Cardiac septum (tissue), 1 donor: ENCODE measurements around the gene CCDC9. TPM values are rescaled to one million over a fixed set of nuclear protein-coding genes. Genes with fewer than 3 reads are reported as not detected.
"Not testable (repeated sequence)": the region's sequence is repeated elsewhere in the genome, so short reads cannot be mapped to it uniquely, and the experiment has no call there.

Experiments used
- DNase-seq: peaks from one replicate; pipeline ENCODE4 v3.0.0-alpha.2; 2020; ENCODE audit warnings: low spot score
- intact Hi-C: fragments of 100-400 bp; cut with DNase I; formaldehyde crosslinking; loops from one replicate; pipeline ENCODE4 v1.14.0; 2022
- total RNA-seq: library from RNA; stranded (reverse); fragmentation: NEBNext Ultra II Directional; extraction: Animal tissue kit (Norgen Biotek cat#: 25700); gene quantifications from one replicate; pipeline ENCODE4 v1.2.1, GENCODE V29; 2021
- donor health status: DM: no; HTN: no; CAD: no.

CCDC9 gene
- total RNA-seq, 1 donor from 2014 or later: 23.1 TPM

GRCh38 chr19:47230921-47231214, 25.5 kb upstream of the CCDC9 start, which contains the start of gene BBC3:
Gene BBC3 (minus strand): TSS chr19:47231199. CDS start chr19:47228431, 2,768 bp downstream.
- DNase-seq: no peak
- intact Hi-C loops: no loop called here

GRCh38 chr19:47231215-47232054, 24.9 kb upstream of the CCDC9 start:
- peak; percentile 95 for DNase-seq
- intact Hi-C loops: no loop called here

DNA sequence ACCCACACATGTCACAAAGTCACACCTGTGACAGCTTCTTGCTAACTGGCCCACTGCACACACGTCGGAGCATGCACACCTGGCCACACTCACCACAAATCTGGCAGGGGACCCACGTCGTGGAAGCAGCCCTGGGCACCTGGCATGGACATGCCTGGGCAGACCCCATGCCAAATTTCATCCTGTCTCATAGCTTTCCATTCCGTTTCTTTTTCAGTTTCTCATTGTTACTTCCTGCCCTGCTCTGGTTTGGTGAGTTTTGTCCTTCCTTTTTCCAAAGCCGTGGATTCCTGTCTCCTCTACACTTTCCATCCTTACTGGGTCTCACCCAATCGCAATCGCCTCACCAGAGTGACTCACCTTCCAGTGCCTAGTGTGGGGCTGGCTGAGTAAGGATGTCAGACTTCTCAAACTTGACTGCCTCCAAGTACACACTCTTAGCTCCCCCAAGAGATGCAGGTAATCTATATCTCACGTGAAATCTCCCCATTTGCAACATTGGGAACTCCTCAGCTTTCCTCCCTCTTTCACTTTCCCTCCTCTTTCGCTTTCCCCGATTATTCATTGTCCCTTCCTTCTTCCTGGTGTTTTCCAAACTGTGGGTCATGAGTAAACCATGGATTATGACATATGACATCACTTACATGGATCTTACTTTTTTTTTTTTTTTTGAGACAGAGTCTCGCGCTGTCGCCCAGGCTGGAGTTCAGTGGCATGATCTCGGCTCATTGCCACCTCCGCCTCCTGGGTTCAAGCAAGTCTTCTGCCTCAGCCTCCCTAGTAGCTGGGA, 23.7 kb upstream of the CCDC9 start:
- intact Hi-C loops: no loop called here
- no peak for DNase-seq

DNA sequence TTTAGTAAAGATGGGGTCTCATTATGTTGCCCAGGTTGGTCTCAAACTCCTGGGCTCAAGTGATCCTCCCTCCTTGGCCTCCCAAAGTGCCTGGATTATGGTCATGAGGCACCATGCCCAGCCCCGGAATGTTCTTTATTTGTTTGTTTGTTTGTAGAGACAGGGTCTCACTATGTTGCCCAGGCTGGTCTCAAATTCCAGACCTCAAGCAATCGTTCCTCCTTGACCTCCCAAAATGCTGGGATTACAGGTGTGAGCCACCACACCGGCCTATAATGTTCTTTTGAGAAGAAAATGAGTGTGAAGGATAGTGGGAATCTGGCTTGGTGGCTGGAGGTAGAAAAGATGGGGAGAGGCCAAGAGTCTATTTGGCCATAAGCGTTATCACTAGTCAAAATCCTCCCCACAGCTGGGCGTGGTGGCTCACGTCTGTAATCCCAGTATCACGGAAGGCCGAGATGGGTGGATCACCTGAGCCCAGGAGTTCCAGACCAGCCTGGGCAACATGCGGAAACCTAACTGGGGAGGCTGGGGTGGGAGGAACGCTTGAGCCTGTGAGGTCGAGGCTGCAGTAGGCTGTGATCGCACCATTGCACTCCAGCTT, 20.2 kb upstream of the CCDC9 start:
- intact Hi-C loops: no loop called here

GRCh38 chr19:47239152-47239551, 17.2 kb upstream of the CCDC9 start:
- DNase-seq: no peak
- intact Hi-C loops: no loop called here

More for the DNA sequence above, 20.2 kb upstream of the CCDC9 start:
- DNase-seq: no peak

DNA sequence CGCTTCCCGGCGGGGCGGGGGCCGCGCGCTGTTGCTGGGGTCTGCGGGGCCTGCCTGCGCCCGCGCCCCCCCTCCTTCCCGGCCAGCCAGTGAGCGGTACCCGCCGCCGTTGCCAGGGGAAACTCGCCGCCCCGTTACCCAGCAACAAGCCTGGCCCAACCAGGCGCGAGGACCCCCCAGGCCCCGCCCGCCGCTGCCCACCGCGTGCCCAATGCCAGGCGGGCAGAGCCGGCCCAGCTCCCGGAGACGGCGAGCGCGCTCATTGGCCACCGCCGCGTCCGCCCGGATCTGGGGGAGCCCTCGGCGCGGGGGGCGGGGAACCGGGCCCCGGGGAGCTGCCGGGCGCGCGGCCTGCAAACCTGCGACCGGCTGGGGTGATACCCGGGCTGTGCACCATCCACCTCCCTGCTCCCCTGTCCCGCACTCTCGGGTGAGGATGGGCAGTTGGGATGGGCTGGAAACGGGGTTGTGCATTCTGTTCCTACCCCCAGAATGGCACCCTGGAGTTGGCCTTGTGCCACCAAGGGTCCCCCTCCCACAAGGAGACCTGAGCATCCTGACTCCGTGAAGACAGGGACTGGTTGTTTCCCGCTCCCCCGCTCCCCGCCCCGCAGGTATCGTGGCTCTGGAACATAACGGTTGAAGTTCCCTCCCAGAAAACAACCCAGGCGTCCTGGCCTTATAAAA, 16.6 kb upstream of the CCDC9 start:
- intact Hi-C loops: no loop called here
- no peak for DNase-seq

GRCh38 chr19:47240556-47240955, 15.8 kb upstream of the CCDC9 start:
- intact Hi-C loops: no loop called here
- no peak for DNase-seq

DNA sequence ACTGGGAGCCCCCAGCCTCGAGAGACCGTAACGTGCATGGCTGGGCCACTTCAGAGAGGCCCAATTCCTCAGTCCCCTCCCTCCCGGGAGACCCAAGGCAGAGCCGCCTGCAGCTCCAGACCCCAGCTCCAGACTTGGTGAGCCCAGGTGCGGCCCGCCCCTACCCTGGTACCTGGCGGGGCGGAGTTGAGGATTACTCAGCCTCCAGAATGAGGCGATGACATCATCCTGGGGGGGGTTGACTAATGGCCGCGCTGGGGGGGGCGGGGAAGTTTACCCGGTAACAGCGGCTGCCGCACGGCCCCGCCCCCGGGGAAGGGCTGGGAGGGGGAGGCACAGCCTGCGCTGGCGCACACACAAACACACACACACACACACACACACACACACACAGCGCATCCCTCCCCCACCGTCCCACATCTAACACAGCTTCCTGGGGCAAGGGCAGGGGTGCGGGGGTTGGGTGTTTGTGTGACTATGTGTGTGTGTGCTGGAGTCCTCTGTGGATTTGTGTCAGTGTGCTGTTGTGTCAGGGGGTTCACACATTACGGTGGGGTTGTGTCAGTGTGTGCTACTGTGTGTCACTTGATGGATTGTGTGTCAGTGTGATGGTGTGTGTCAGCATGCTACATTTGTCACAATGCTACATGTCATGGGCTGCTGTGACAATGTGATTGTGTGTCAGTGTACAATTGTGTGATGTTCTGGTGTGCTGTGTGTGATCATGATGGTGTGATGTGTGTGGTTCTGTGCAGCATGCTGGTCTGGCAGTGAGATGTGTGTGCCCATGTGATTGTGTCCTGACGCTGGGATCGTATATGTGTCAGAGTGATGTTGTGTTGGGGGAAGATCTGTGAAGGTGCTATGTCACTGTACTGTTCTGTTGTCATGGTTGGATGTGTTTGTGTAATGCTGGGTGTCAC, 15.1 kb upstream of the CCDC9 start:
- intact Hi-C loops: no loop called here
- DNase-seq: peak; percentile 81

- intact Hi-C loops: no loop called here
Observed at GRCh38 chr19:47241919-47242577, 14.3 kb upstream of the CCDC9 start.

GRCh38 chr19:47243364-47243775, 13.0 kb upstream of the CCDC9 start:
- intact Hi-C loops: no loop called here
- no peak for DNase-seq

More at GRCh38 chr19:47241919-47242577, 14.3 kb upstream of the CCDC9 start:
- no peak for DNase-seq

- intact Hi-C loops: loop anchor here (1.0 kb wide), 2 partner anchors 15 to 34 kb away; no protein-coding TSS in a partner anchor
- DNase-seq: peak; percentile 98
Observed at GRCh38 chr19:47243776-47244547, 12.4 kb upstream of the CCDC9 start.

DNA sequence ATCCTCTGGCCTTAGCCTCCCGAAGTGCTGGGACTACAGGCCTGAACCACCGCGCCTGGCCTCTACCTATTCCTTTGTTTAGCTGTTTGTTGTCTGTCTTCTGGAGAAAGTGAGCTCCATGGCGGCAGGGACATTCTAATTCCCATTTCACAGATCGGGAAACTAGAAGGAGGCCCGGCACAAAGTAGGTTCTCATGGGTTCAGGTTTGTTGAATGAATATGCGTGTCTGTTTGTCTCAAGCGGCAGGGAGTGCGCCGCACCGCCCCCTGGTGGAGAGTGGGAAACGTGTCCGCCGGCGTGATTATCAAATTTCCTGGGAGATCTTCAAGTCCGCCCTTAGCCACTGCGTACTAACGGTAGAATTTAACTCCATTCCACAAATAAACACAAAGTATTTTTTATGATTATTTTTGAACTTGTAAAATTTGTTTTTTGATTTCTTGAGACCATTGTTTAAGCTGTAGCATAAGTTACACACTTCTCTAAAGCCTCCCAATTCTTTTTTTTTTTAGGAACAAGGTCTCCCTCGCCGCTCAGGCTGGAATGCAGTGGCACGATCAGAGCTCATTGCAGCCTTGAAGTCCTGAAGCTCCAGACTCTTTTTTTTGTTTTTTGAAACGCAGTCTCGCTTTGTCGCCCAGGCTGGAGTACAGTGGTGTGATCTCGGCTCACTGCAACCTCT, 8.9 kb upstream of the CCDC9 start:
- intact Hi-C loops: loop anchor here (2.0 kb wide), 1 partner anchor 99 kb away; no protein-coding TSS in a partner anchor
- DNase-seq: peak; percentile 92

GRCh38 chr19:47253016-47253415, 3.3 kb upstream of the CCDC9 start:
- DNase-seq, intact Hi-C loops: not testable (repeated sequence)

DNA sequence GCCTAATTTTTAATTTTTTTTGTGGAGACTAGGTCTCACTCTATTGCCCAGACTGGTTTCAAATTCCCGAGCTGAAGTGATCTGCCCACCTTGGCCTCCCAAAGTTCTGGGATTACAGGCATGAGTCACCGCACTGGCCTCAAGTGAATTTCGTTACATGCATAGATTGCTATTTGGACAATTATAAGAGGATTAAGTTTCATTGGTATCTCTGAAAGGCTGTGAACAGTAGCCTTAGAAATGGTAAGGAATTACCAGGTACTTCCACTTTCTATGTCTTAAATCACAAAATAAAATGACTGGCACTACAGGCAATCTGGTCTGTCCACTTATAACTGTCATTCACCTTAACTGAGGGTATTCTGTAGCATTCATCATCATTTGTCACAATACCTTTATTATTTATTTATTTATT, 2.9 kb upstream of the CCDC9 start:
- intact Hi-C loops: no loop called here
- no peak for DNase-seq

DNA sequence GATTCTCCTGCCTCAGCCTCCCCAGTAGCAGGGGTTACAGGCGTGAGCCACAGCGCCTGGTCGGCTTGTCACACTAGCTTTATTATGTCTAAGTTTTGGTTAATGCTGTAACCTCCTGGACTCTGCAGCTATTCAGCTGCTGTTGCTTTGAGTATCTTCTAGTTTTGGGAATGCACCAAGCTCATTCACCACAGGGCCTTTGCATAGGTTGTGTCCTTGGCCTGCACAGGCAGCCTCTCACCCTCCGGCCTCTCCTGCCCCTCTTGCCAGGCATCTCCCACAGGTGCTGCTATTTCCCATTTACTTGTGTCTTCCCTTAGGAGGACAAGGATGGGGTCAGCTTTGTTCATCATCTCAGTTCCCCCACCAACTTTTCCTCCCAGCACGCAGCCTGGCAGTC, 2.4 kb upstream of the CCDC9 start:
- DNase-seq: no peak
- intact Hi-C loops: no loop called here

DNA sequence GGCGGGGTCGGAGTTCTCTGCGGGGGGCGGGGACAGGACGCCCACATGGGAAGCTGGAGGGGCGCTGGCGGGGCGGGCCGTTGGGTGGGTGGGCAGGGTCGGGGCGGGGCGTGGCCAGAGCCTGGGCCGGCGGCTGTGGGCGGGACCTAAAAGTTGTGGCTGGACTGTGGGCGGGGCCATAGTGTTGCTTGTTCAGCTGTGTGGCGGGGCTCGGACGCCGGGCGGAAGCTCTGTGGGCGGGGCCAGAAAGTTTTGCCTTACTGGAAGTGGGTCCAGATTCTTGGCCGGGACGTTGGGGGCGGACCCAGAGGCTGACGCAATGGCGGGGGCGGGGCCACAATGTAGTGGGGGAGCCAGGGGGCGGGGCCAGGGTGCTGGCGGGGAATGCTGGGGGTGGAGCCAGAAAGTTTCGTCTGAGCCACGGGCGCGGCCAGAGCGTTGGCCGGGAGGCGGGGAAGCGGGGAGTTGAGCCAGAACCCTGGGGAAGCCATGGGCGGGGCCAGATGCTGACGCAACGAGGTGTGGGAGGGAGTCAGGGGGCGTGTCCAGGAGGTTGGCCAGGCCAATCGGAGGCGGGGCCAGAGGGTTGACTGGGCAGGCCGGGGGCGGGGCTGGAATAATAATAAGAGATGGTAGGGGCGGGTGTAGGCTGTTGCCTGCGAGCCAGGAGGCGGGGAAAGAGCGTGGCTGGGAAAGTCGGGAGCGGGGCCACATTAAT, 527 bp downstream of the CCDC9 start:
- intact Hi-C loops: loop anchor here (1.0 to 2.0 kb wide), 2 partner anchors 17 to 30 kb away; partner anchors contain the start of gene INAFM1
- peak; percentile 100 for DNase-seq
